ENCODE results near the gene ATP10A. TPM values are rescaled to one million over a fixed set of nuclear protein-coding genes. Genes with fewer than 3 reads are reported as not detected.
"Not testable (repeated sequence)": the region's sequence is repeated elsewhere in the genome, so short reads cannot be mapped to it uniquely, and the experiment has no call there.

The ATP10A gene
- polyA plus RNA-seq, 12 donors = 1.6 to 4.5 (median 2.7) TPM; not detected in 2

DNA sequence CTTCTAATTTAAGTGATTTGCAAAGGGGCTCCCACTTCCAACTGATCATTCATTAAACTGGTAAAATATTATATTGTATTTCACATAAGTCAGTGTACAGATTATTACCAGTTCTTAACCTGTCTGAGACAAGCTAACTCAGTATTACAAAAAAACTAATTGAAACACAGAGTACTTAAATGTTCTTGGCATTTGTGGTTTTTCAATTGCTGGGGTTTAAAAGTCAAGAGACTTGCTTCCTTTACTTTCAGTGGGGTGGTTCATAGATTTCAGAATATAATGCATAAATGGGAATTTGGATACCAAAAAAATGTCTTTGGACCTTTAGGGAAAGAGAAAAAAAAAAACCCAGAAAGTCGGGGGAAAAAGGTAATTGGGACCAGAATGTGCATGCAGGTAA is 85.0 kb downstream of the ATP10A start:
- no peak for DNase-seq

GRCh38 chr15:25777037-25777436 is 86.1 kb downstream of the ATP10A start:
- no peak for DNase-seq

GRCh38 chr15:25776071-25776746 is 86.9 kb downstream of the ATP10A start:
- no peak for DNase-seq

GRCh38 chr15:25775317-25775912 is 87.7 kb downstream of the ATP10A start:
- DNase-seq = peak; percentile 62

- DNase-seq = no peak
These were observed 88.3 kb downstream of the ATP10A start for GRCh38 chr15:25774871-25775270.

DNA sequence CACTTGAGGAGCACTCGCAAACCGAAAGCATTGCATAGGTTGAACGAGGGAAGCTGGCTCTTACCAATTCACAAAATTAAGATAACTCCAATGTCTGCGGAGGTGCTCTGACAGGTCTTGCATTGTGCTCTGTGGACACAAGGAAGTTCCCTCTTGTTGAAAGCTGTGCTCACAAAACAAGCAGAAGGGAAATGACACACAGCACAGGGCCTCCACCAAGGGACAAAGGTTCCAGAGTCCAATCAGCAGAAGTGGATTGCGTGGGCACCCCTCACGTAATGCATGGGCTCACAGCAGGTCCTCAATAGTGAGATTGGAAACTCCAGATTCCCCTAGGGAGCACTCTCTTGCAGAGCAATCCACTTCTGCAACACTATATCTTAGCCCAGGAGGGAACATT is 89.9 kb downstream of the ATP10A start:
- DNase-seq = no peak

DNA sequence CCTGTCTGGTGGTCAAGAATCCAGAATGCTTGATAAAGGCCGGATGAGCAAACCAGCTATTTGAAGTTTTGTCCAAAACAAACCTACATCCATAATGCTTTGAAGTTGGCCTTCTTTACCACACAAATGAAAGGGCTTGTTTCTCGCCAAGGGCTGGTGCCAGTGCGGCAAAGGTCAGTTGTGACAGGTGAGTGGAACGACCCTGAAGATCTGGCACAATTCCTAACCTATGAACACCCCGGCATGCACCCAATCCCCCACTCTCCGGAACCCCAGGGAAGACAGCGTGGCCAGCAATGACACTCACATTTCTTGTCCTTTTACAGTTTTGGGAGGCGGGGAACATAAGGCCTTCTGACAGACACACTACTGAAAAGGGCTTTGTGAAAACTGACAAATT is 90.6 kb downstream of the ATP10A start:
- no peak for DNase-seq

DNA sequence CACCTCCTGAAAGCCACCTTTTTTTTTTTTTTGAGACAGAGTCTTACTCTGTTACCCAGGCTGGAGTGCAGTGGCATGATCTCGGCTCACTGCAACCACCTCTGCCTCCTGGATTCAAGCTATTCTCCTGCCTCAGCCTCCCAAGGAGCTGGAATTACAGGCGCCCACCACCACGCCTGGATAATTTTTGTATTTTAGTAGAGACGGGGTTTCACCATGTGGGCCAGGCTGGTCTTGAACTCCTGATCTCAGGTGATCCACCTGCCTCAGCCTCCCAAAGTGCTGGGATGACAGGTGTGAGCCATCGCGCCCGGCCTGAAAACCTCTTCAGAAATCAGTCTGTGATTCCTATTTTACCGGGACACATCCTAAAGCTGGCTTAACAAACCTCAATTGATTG is 91.4 kb downstream of the ATP10A start:
- not testable (repeated sequence) for DNase-seq

- no peak for DNase-seq
These were observed 91.8 kb downstream of the ATP10A start for GRCh38 chr15:25771338-25771706.

DNA sequence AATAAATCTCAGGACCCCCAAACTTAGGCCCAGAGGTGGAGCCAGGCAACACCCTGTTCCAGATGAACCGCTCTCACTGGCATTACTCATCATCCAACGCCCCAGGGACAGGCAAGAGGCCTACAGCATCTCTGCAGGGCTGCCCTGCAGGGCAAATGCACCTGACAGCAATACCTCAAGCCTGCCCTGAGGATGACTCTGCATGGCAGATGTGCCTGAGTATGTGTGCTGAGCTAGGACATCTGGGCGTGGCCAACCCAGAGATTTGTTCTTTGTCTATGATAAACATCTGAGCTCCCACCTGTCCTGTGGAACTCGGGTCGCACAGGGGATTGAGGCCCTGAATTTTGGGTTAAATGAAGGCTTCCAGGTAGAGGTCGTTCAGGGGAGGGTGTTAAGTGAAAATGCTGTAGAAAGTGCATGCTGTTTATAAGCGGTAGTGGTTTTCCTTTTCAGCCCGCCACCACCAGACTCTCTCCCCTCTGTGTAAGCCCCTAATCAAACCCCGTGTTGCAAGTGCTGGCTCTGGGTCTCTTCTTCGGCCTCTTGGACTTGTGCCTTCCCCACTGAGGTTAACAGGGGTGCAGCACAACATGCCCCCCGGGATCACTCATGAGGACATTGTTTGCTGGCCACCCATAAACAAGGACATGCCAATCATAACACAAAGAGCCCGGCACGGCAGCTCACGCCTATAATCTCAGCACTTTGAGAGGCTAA is 92.3 kb downstream of the ATP10A start:
- DNase-seq = no peak

GRCh38 chr15:25770031-25770430 is 93.1 kb downstream of the ATP10A start:
- no peak for DNase-seq

- DNase-seq = no peak
These were observed 94.9 kb downstream of the ATP10A start for GRCh38 chr15:25768271-25768670.

- DNase-seq = no peak
These were observed 95.6 kb downstream of the ATP10A start for GRCh38 chr15:25767356-25768151.

- DNase-seq = no peak
These were observed 96.7 kb downstream of the ATP10A start for GRCh38 chr15:25766417-25766816.

DNA sequence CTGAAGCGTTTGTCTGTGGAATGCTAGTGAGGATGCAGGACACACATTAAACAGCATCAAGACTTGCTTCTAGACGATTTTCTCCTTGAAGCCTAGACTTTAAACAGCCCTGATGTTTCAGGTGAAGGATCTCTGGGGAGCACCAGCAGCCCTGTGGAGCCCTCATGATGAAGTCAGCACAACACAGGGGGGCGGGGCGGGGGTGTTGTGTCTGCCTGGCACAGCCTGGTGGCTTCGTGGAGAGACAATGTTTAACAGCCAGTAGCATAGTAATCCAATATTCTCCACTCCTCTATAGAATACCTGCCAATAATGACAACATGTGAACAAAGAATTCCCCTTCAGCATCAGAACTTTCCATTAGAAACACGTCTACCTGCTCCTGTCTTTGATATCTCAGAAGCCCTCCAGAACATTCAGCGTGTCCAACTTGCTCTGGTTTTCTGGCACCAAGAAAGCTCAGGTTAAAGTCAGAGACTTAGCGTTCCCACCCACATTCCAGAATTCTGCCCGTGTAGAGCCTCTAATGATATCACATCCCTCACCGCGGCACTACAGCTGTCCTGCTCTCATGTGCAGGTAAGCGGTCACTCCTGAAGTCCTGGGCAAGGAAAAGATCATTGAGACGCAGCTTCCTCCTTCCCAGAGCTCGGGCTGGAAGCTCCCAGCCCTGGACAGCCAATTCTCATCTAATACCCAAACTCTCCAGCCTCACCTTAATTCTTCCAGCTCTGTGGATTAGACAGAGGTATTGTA is 98.0 kb downstream of the ATP10A start:
- no peak for DNase-seq

DNA sequence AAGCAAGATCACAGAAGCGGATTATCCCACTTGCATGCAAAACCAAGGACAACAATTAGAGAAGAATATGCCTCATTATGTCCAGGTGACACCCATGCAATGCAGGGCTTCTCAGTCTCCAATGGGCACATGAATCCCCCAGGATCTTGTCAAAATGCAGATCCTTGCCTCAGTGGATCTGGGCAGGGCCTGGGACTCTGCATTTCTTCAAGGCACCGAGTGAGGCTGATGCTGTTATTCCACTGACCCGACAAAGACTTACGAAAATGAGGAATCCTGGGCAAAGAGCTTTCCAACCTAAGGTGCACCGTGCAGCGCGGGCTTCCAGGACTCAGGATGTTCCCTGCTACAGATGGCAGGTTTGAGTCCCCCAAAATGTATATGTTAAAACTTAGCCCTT is 99.2 kb downstream of the ATP10A start:
- no peak for DNase-seq

DNA sequence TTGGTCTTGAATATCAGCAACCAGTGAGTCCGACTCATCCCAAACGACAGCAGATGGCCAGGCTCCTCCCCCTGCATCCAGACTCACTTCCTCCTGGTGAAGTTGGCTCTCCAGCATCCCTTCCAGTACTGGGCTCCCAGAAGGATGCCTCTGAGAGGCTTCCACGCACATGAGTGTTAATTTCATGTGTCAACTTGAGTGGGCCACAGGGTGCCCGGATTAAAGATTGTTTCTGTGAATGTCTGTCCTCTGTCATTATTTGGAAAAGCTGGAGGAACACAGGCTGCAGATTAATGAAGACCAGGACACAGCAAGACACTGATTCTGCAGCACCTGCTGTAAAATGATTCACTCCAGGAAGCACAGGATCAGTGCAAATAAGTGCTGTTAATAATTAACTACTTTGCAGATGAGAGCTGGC is 99.8 kb downstream of the ATP10A start:
- no peak for DNase-seq

DNA sequence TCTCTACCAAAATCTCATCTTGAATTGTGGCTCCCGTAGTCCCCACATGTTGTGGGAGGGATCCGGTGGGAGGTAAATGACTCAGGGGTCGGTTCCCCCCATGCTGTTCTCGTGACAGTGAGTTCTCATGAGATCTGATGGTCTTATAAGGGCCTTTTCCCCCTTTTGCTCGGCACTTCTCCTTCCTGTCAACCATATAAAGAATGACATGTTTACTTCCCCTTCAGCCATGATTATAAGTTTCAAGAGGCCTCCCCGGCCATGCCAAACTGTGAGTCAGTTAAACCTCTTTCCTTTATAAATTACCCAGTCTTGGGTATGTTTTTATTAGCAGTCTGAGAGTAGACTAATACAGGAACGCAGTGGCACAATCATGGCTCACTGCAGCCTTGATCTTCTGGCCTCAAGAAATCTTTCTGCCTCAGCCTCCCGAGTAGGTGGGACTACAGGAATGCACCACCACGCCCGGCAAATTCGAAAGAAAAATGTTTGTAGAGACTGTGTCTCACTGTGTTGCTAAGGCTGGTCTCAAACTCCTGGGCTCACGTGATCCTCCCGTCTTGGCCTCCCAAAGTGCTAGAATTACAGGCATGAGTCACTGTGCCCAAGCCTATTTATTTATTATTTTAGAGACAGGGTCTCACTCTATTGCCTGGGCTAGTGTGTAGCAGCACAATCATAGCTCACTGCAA is 101.0 kb downstream of the ATP10A start:
- no peak for DNase-seq

DNA sequence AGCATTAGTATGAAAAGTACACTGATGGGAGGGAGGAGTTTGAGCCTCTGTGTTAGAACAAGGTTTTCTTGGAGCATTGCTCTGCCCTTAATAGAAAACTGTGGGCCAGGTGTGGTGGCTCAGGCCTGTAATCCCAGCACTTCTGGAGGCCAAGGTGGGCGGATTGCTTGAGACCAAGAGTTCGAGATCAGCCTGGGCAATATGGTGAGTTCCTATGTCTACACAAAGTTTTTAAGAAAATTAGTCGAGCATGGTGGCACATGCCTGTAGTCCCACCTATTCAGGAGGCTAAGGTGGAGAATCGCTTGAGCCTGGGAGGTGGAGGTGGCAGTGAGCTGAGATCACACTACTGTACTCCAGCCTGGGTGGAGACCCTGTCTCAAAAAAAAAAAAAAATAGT is 103.7 kb downstream of the ATP10A start:
- no peak for DNase-seq

DNA sequence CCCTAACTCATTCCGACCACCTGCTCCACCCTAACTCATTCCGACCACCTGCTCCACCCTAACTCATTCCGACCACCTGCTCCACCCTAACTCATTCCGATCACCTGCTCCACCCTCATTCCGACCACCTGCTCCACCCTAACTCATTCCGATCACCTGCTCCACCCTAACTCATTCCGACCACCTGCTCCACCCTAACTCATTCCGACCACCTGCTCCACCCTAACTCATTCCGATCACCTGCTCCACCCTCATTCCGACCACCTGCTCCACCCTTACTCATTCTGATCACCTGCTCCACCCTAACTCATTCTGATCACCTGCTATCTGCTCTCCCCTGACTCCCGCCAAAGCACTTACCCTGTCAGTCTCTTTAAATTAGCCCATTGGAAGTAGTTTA is 104.5 kb downstream of the ATP10A start:
- not testable (repeated sequence) for DNase-seq
